ENCODE measurements around the gene MTSS2. TPM values are rescaled to one million over a fixed set of nuclear protein-coding genes. Genes with fewer than 3 reads are reported as not detected.
A peak's percentile ranks its signal among the peaks of the same experiment; 100 is the strongest.

The MTSS2 gene
- total RNA-seq, 1 experiment from 2014 or later, result 27.1 TPM

DNA sequence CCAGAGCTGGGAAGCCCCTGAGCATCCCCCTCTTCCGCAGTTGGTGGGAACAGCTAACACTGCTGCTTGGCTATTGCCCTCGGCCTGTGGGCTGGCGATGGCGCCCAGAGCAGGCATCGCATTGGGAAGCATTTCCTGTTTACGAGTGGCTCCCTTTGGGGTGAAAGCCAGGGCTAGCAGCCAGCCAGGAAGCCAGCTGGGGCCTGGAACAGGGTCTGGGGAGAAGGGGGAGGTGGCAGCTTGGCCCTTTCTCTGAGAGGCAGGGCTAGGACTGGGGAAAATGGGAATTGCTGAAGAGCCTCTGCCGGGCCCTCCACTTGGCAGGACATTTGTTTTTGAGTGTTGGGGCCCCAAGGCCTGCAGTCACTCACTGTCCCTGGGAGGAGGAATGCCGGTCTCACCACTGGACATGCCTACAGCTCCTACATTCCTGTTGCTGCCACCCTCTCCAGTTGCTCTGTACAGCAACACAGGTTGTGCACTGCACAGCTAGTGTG lies 2.4 kb upstream of the MTSS2 start:
- DNase-seq, result no peak
- Mint-ChIP-seq H3K4me1 (ENCODE audit: low read depth, unreplicated experiment) (peaks cover 14% of the 10 kb centered on the region), H3K27ac (ENCODE audit: unreplicated experiment) (no peak overlapping the region), H3K4me3 (ENCODE audit: low read depth, unreplicated experiment) (no peak overlapping the region), H3K9me3 (ENCODE audit: low read depth, unreplicated experiment) (no peaks in the 10 kb centered on the region), H3K27me3 (ENCODE audit: unreplicated experiment) (no peaks in the 10 kb centered on the region), H3K36me3 (ENCODE audit: insufficient read depth, unreplicated experiment) (peaks cover 29% of the 10 kb centered on the region)
- CTCF ChIA-PET, result interaction anchor here (1.2 kb wide), 1 partner anchor 9 kb away, joined by 3 read pairs; no protein-coding TSS in a partner anchor
- BruUV-seq (replicated peaks), result no TSS peak
- intact Hi-C loops (cut with micrococcal nuclease; ENCODE audit: unreplicated experiment), result loop anchor here (10.0 kb wide), 2 partner anchors 57 to 87 kb away; no protein-coding TSS in a partner anchor
- TF ChIP-seq, protein P1, sequence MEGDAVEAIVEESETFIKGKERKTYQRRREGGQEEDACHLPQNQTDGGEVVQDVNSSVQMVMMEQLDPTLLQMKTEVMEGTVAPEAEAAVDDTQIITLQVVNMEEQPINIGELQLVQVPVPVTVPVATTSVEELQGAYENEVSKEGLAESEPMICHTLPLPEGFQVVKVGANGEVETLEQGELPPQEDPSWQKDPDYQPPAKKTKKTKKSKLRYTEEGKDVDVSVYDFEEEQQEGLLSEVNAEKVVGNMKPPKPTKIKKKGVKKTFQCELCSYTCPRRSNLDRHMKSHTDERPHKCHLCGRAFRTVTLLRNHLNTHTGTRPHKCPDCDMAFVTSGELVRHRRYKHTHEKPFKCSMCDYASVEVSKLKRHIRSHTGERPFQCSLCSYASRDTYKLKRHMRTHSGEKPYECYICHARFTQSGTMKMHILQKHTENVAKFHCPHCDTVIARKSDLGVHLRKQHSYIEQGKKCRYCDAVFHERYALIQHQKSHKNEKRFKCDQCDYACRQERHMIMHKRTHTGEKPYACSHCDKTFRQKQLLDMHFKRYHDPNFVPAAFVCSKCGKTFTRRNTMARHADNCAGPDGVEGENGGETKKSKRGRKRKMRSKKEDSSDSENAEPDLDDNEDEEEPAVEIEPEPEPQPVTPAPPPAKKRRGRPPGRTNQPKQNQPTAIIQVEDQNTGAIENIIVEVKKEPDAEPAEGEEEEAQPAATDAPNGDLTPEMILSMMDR (IDR thresholded peaks at IDR 0.05; ENCODE audit: unreplicated experiment), result no peak

DNA sequence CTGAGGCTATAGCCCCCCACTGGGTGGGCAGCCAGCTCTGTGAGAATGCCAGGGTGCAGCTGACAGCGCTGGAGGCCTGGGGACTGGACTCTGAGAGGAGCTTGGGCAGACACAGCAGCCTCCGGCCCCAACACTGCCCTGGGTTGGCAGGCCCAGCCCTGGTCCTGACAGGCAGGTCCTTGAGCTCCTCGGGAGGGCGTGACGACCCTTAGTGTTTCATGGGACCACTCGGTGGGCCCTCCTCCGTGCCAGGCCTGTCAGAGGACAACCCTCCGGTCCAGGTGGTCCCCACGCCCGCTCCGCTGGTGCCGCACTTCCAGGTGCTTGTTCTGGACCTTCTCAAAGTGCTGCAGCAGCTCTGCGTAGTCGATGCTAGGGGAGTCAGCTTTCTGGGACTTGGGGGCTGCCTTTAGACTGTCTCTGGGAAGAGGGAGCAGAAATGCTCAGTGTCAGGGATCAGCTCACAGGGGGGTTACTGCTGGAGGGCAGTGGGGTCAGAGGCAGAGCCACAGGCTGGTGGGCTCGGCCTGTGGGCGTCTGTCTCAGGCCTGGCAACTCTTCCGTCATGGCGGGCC lies 1.9 kb upstream of the MTSS2 start:
- CTCF ChIA-PET, result interaction anchor here (0.5 to 1.3 kb wide), 4 partner anchors 9 to 65 kb away, joined by 3 to 10 read pairs (median 4); no protein-coding TSS in a partner anchor
- no peak for DNase-seq
- Mint-ChIP-seq H3K4me3 (ENCODE audit: low read depth, unreplicated experiment) (no peak overlapping the region), H3K27me3 (ENCODE audit: unreplicated experiment) (no peaks in the 10 kb centered on the region), H3K27ac (ENCODE audit: unreplicated experiment) (peak overlapping the region; percentile 77), H3K36me3 (ENCODE audit: insufficient read depth, unreplicated experiment) (peaks cover 32% of the 10 kb centered on the region), H3K4me1 (ENCODE audit: low read depth, unreplicated experiment) (peaks cover 14% of the 10 kb centered on the region), H3K9me3 (ENCODE audit: low read depth, unreplicated experiment) (no peaks in the 10 kb centered on the region)
- TF ChIP-seq, protein P1 (IDR thresholded peaks at IDR 0.05; ENCODE audit: unreplicated experiment), result no peak
- intact Hi-C loops (cut with micrococcal nuclease; ENCODE audit: unreplicated experiment), result loop anchor here (10.0 kb wide), 2 partner anchors 57 to 87 kb away; no protein-coding TSS in a partner anchor
- BruUV-seq (replicated peaks), result no TSS peak

DNA sequence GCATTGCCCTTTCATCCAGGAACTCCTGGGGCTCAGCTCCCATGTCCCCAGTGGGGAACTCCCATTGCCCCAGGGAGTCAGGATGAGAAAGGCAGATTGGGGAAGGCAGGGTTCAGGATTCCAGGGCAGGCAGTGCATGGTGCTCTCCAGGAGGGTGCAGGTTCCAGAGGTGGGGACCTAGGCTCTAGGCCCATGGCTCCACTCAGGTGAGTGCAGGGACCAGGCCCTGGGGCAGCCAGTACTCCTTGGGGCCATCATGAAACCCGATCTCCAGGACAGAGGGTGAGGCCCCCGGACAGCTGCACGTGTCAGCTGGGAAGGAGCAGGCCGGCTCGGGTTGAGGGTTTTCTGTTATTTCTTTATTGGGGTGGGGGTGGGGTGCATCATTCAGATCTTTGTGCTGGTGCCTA lies 1.3 kb upstream of the MTSS2 start:
- H3K27ac Mint-ChIP-seq (ENCODE audit: unreplicated experiment), result peak overlapping the region; percentile 77
- peaks cover 34% of the 10 kb centered on the region for H3K36me3 Mint-ChIP-seq (ENCODE audit: insufficient read depth, unreplicated experiment)
- no peaks in the 10 kb centered on the region for H3K27me3 Mint-ChIP-seq (ENCODE audit: unreplicated experiment)
- intact Hi-C loops (cut with micrococcal nuclease; ENCODE audit: unreplicated experiment), result loop anchor here (10.0 kb wide), 2 partner anchors 58 to 88 kb away; no protein-coding TSS in a partner anchor
- CTCF ChIA-PET, result interaction anchor here (0.6 to 1.3 kb wide), 7 partner anchors 8 to 1757 kb away, joined by 3 to 10 read pairs (median 4); no protein-coding TSS in a partner anchor
- H3K4me1 Mint-ChIP-seq (ENCODE audit: low read depth, unreplicated experiment), result peaks cover 14% of the 10 kb centered on the region
- no peak overlapping the region for H3K4me3 Mint-ChIP-seq (ENCODE audit: low read depth, unreplicated experiment)
- no TSS peak for BruUV-seq (replicated peaks)
- DNase-seq, result no peak
- H3K9me3 Mint-ChIP-seq (ENCODE audit: low read depth, unreplicated experiment), result no peaks in the 10 kb centered on the region
- TF ChIP-seq, protein P1 (IDR thresholded peaks at IDR 0.05; ENCODE audit: unreplicated experiment), result no peak

DNA sequence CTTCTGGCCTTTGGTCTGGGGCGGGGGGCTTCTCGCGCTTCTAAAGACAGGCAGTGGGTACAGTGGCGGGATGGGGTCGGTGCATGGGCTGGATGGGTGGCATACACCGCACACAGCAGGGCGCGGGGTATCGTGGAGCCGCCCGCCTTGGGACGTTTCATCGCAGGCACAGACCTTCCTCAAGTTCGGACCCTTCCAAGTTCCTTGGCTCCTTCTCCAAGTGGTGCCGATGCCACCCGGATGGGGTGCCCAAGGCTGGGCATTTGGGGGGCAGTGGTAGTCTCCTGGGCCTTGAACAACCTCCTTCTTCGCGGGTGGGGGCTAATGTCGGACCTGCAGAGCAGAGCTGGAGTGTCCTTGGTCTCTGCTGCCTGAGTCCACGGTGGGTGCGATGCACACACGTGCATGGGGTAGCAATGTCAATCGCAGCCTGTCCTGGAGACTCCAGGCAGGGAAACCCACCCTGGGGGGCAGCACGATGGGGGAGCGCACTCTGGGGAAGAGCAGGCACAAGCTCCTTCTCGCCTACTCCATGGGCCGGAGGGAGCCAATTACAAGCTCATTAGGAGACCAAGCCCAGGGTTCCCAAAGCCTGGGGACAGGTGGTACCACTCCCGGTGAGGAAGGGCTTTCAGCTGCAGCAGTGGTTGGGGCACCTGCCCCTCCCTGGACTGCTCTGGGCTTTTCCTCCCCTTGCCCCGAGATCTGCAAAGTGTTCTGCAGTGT lies 686 bp upstream of the MTSS2 start:
- no peak for DNase-seq
- H3K4me1 Mint-ChIP-seq (ENCODE audit: low read depth, unreplicated experiment), result peaks cover 14% of the 10 kb centered on the region
- intact Hi-C loops (cut with micrococcal nuclease; ENCODE audit: unreplicated experiment), result loop anchor here (10.0 kb wide), 2 partner anchors 58 to 88 kb away; no protein-coding TSS in a partner anchor
- H3K4me3 Mint-ChIP-seq (ENCODE audit: low read depth, unreplicated experiment), result peak overlapping the region; percentile 52
- CTCF ChIA-PET, result interaction anchor here (0.6 to 1.3 kb wide), 5 partner anchors 15 to 1756 kb away, joined by 3 to 10 read pairs (median 5); no protein-coding TSS in a partner anchor
- H3K9me3 Mint-ChIP-seq (ENCODE audit: low read depth, unreplicated experiment), result no peaks in the 10 kb centered on the region
- BruUV-seq (replicated peaks), result no TSS peak
- peak overlapping the region; percentile 77 for H3K27ac Mint-ChIP-seq (ENCODE audit: unreplicated experiment)
- no peaks in the 10 kb centered on the region for H3K27me3 Mint-ChIP-seq (ENCODE audit: unreplicated experiment)
- TF ChIP-seq, protein P1 (IDR thresholded peaks at IDR 0.05; ENCODE audit: unreplicated experiment), result no peak
- H3K36me3 Mint-ChIP-seq (ENCODE audit: insufficient read depth, unreplicated experiment), result peaks cover 34% of the 10 kb centered on the region
